Liver (tissue), 9 donors: ENCODE results near the gene COL17A1. TPM values are rescaled to one million over a fixed set of nuclear protein-coding genes. Genes with fewer than 3 reads are reported as not detected.

Experiments used
- DNase-seq: peaks from one replicate; pipeline ENCODE4 v3.0.0-alpha.2; 2017; ENCODE audit warnings: low spot score
- H3K27ac ChIP-seq, 2 donors: one replicate each; pipeline ENCODE4 v1.7.0; 2013; ENCODE audit warnings: inconsistent platforms in 2 of 2, low read length in 2 of 2, control low read depth in 1 of 2, low read depth in 1 of 2, mild to moderate bottlenecking in 1 of 2
- H3K27me3 ChIP-seq, 4 donors: one replicate each; pipeline versions ENCODE4 v1.6.1 to v1.7.0; 2013; ENCODE audit warnings: low read length in 3 of 4, inconsistent platforms in 1 of 4, mild to moderate bottlenecking in 1 of 4, moderate library complexity in 1 of 4; ENCODE audit not compliant: control insufficient read depth in 4 of 4, insufficient read depth in 4 of 4
- H3K36me3 ChIP-seq, 4 donors: one replicate each; pipeline versions ENCODE4 v1.6.1 to v1.7.0; 2013; ENCODE audit warnings: low read length in 3 of 4, mild to moderate bottlenecking in 3 of 4, low read depth in 1 of 4, moderate library complexity in 1 of 4; ENCODE audit not compliant: control insufficient read depth in 4 of 4, insufficient read depth in 3 of 4
- H3K4me1 ChIP-seq, 4 donors: one replicate each; pipeline versions ENCODE4 v1.6.1 to v1.7.0; 2013; ENCODE audit warnings: low read length in 3 of 4, mild to moderate bottlenecking in 3 of 4, moderate library complexity in 1 of 4; ENCODE audit not compliant: control insufficient read depth in 4 of 4, insufficient read depth in 4 of 4
- H3K4me3 ChIP-seq, 3 donors: one replicate each; pipeline versions ENCODE4 v1.6.1 to v1.7.0; 2013; ENCODE audit warnings: low read length in 3 of 3, control low read depth in 1 of 3, low read depth in 1 of 3, mild to moderate bottlenecking in 1 of 3
- H3K9ac ChIP-seq, 2 donors: one replicate each; pipeline ENCODE4 v1.7.0; 2013; ENCODE audit warnings: low read length in 2 of 2, mild to moderate bottlenecking in 2 of 2, moderate library complexity in 2 of 2, control low read depth in 1 of 2, low read depth in 1 of 2
- H3K9me3 ChIP-seq, 4 donors: one replicate each; pipeline versions ENCODE4 v1.6.1 to v1.7.0; 2013; ENCODE audit warnings: low read length in 3 of 4; ENCODE audit not compliant: control insufficient read depth in 4 of 4
- EGR1 ChIP-seq, 2 donors: IDR thresholded peaks; 2 replicates each; pipeline ENCODE4 v1.6.1; 2016 to 2018; ENCODE audit warnings: antibody characterized with exemption in 2 of 2, low read depth in 2 of 2
- FOXA1 ChIP-seq: IDR thresholded peaks from 2 replicates; pipeline ENCODE4 v1.6.1; 2016; ENCODE audit warnings: antibody characterized with exemption
- FOXA2 ChIP-seq: IDR thresholded peaks from 2 replicates; pipeline ENCODE4 v1.6.1; 2016; ENCODE audit warnings: antibody characterized with exemption
- GABPA ChIP-seq, 2 donors: IDR thresholded peaks in 1 of 2; conservative IDR thresholded peaks in 1 of 2; 2 replicates each; pipeline ENCODE4 v1.6.1; 2016; ENCODE audit warnings: antibody characterized with exemption in 2 of 2, mild to moderate bottlenecking in 1 of 2, moderate library complexity in 1 of 2
- HNF4A ChIP-seq, 2 donors: conservative IDR thresholded peaks; 2 replicates each; pipeline ENCODE4 v1.6.1; 2016; ENCODE audit warnings: antibody characterized with exemption in 2 of 2, mild to moderate bottlenecking in 2 of 2
- HNF4G ChIP-seq: IDR thresholded peaks from 2 replicates; pipeline ENCODE4 v1.6.1; 2016; ENCODE audit warnings: antibody characterized with exemption
- JUND ChIP-seq, 2 donors: IDR thresholded peaks; 2 replicates each; pipeline ENCODE4 v1.6.1; 2016; ENCODE audit warnings: antibody characterized with exemption in 2 of 2
- NR2F2 ChIP-seq: IDR thresholded peaks from 2 replicates; pipeline ENCODE4 v1.6.1; 2016; ENCODE audit warnings: antibody characterized with exemption
- RAD21 ChIP-seq, 2 donors: IDR thresholded peaks; 2 replicates each; pipeline ENCODE4 v1.6.1; 2016; ENCODE audit warnings: antibody characterized with exemption in 2 of 2, mild to moderate bottlenecking in 2 of 2
- RXRA ChIP-seq, 2 donors: IDR thresholded peaks; 2 replicates each; pipeline ENCODE4 v1.6.1; 2017 to 2018; ENCODE audit warnings: antibody characterized with exemption in 2 of 2, mild to moderate bottlenecking in 1 of 2
- SP1 ChIP-seq: IDR thresholded peaks from 2 replicates; pipeline ENCODE4 v1.6.1; 2018; ENCODE audit warnings: antibody characterized with exemption, mild to moderate bottlenecking
- TAF1 ChIP-seq: conservative IDR thresholded peaks from 2 replicates; pipeline ENCODE4 v1.6.1; 2016; ENCODE audit warnings: antibody characterized with exemption, mild to moderate bottlenecking
- YY1 ChIP-seq: IDR thresholded peaks from 2 replicates; pipeline ENCODE4 v1.6.1; 2016; ENCODE audit warnings: antibody characterized with exemption, mild to moderate bottlenecking
- WGBS: extraction: QIAGEN DNeasy Blood & Tissue Kit; methylation state at CpG from one replicate; pipeline ENCODE4 v1.1.7; 2013; 5-methylcytosine and 5-hydroxymethylcytosine counted together
- polyA plus RNA-seq, 2 donors: library from polyadenylated mRNA; stranded (reverse) in 1 of 2; unstranded in 1 of 2; fragments of 200-250 nt in 1 of 2; fragments of >200 nt in 1 of 2; fragmentation: Nextera tagmentation in 1 of 2; extraction: Ambion mirVana in 1 of 2; gene quantifications; one replicate each; pipeline versions ENCODE4 v1.2.1 to v1.2.3, GENCODE V29; 2013 to 2015
- total RNA-seq, 2 donors: library from RNA; depleted of rRNA; stranded (reverse); fragments of >200 nt; gene quantifications; one replicate each; pipeline ENCODE4 v1.2.3, GENCODE V29; 2014
- TF ChIP-seq, protein P1 (sequence below): IDR thresholded peaks from 2 replicates; pipeline ENCODE4 v1.6.1; 2016; ENCODE audit warnings: antibody characterized with exemption
- TF ChIP-seq, protein P2 (sequence below): IDR thresholded peaks from 2 replicates; pipeline ENCODE4 v1.6.1; 2016; ENCODE audit warnings: antibody characterized with exemption
- TF ChIP-seq, protein P3 (sequence below): fragments of 150-350 bp; IDR thresholded peaks from 2 replicates; pipeline ENCODE4 v1.5.1; 2017; ENCODE audit warnings: improper control_type of control experiment, low read depth, low read length; ENCODE audit not compliant: missing input control
- TF ChIP-seq, protein P4 (sequence below): IDR thresholded peaks from 2 replicates; pipeline ENCODE4 v1.6.1; 2016; ENCODE audit warnings: antibody characterized with exemption, mild to moderate bottlenecking
- TF ChIP-seq, protein P5 (sequence below): IDR thresholded peaks from 2 replicates; pipeline ENCODE4 v1.6.1; 2016; ENCODE audit warnings: antibody characterized with exemption
- donor health status: healthy.
- donor health status: healthy.
- donor health status: healthy.
- donor health status: healthy.
- donor health status: healthy.

COL17A1 gene
- total and polyA plus RNA-seq, 4 donors: 0.05 to 1.7 TPM; not detected in 2

DNA sequence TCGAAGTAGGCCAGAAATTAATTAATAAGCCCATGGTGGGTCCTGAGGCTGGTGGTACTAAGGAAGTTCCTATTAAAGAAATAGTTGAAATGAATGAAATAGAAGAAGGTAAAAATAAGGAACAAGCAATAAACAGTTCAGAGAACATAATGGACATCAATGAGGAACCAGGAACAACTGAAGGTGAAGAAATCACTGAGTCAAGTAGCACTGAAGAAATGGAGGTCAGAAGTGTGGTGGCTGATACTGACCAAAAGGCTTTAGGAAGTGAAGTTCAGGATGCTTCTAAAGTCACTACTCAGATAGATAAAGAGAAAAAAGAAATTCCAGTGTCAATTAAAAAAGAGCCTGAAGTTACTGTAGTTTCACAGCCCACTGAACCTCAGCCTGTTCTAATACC lies 82.8 kb downstream of the COL17A1 start:
- no peak for TF ChIP-seq FOXA1
- TF ChIP-seq NR2F2: no peak
- no peak for TF ChIP-seq EGR1 (IDR thresholded peaks at IDR 0.05; ENCODE audit: low read depth in 2 of 2)
- TF ChIP-seq, protein P1, sequence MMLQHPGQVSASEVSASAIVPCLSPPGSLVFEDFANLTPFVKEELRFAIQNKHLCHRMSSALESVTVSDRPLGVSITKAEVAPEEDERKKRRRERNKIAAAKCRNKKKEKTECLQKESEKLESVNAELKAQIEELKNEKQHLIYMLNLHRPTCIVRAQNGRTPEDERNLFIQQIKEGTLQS: no peak
- no peak for TF ChIP-seq YY1
- TF ChIP-seq, protein P2, sequence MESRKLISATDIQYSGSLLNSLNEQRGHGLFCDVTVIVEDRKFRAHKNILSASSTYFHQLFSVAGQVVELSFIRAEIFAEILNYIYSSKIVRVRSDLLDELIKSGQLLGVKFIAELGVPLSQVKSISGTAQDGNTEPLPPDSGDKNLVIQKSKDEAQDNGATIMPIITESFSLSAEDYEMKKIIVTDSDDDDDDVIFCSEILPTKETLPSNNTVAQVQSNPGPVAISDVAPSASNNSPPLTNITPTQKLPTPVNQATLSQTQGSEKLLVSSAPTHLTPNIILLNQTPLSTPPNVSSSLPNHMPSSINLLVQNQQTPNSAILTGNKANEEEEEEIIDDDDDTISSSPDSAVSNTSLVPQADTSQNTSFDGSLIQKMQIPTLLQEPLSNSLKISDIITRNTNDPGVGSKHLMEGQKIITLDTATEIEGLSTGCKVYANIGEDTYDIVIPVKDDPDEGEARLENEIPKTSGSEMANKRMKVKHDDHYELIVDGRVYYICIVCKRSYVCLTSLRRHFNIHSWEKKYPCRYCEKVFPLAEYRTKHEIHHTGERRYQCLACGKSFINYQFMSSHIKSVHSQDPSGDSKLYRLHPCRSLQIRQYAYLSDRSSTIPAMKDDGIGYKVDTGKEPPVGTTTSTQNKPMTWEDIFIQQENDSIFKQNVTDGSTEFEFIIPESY: no peak
- TF ChIP-seq, protein P3, sequence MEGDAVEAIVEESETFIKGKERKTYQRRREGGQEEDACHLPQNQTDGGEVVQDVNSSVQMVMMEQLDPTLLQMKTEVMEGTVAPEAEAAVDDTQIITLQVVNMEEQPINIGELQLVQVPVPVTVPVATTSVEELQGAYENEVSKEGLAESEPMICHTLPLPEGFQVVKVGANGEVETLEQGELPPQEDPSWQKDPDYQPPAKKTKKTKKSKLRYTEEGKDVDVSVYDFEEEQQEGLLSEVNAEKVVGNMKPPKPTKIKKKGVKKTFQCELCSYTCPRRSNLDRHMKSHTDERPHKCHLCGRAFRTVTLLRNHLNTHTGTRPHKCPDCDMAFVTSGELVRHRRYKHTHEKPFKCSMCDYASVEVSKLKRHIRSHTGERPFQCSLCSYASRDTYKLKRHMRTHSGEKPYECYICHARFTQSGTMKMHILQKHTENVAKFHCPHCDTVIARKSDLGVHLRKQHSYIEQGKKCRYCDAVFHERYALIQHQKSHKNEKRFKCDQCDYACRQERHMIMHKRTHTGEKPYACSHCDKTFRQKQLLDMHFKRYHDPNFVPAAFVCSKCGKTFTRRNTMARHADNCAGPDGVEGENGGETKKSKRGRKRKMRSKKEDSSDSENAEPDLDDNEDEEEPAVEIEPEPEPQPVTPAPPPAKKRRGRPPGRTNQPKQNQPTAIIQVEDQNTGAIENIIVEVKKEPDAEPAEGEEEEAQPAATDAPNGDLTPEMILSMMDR: no peak
- no peak for TF ChIP-seq SP1
- TF ChIP-seq RAD21 (IDR thresholded peaks at IDR 0.05): no peak
- TF ChIP-seq, protein P4, sequence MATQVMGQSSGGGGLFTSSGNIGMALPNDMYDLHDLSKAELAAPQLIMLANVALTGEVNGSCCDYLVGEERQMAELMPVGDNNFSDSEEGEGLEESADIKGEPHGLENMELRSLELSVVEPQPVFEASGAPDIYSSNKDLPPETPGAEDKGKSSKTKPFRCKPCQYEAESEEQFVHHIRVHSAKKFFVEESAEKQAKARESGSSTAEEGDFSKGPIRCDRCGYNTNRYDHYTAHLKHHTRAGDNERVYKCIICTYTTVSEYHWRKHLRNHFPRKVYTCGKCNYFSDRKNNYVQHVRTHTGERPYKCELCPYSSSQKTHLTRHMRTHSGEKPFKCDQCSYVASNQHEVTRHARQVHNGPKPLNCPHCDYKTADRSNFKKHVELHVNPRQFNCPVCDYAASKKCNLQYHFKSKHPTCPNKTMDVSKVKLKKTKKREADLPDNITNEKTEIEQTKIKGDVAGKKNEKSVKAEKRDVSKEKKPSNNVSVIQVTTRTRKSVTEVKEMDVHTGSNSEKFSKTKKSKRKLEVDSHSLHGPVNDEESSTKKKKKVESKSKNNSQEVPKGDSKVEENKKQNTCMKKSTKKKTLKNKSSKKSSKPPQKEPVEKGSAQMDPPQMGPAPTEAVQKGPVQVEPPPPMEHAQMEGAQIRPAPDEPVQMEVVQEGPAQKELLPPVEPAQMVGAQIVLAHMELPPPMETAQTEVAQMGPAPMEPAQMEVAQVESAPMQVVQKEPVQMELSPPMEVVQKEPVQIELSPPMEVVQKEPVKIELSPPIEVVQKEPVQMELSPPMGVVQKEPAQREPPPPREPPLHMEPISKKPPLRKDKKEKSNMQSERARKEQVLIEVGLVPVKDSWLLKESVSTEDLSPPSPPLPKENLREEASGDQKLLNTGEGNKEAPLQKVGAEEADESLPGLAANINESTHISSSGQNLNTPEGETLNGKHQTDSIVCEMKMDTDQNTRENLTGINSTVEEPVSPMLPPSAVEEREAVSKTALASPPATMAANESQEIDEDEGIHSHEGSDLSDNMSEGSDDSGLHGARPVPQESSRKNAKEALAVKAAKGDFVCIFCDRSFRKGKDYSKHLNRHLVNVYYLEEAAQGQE: no peak
- TF ChIP-seq FOXA2: no peak
- no peak for TF ChIP-seq RXRA (IDR thresholded peaks at IDR 0.05)
- TF ChIP-seq TAF1: no peak
- no peak for TF ChIP-seq GABPA (IDR thresholded peaks at IDR 0.05 in 1 of 2, conservative IDR thresholded peaks at IDR 0.05 in 1 of 2)
- TF ChIP-seq, protein P5, sequence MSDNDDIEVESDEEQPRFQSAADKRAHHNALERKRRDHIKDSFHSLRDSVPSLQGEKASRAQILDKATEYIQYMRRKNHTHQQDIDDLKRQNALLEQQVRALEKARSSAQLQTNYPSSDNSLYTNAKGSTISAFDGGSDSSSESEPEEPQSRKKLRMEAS: no peak
- no peak for TF ChIP-seq HNF4G
- no peak for TF ChIP-seq HNF4A (conservative IDR thresholded peaks at IDR 0.05)
- no peak for TF ChIP-seq JUND (IDR thresholded peaks at IDR 0.05)
- WGBS: 98% methylated on average over 1 of the region's 1 CpG
- H3K9ac ChIP-seq: no peak overlapping the region
- peaks cover 0 to 33% (median 31%) of the 10 kb centered on the region in 4 donors for H3K36me3 ChIP-seq
- H3K27me3 ChIP-seq: no peaks in the 10 kb centered on the region
- no peak overlapping the region for H3K27ac ChIP-seq
- no peak for DNase-seq
- H3K9me3 ChIP-seq: no peaks in the 10 kb centered on the region
- H3K4me1 ChIP-seq: no peaks in the 10 kb centered on the region
- H3K4me3 ChIP-seq: no peak overlapping the region
